SU-DHL-6 (cell line): ENCODE results near the gene WDR5.

ENCODE experiments used
- H2AFZ ChIP-seq: fragments of 200-600 bp; sonication (generic); 2 replicates; pipeline ENCODE4 v1.6.1; 2014; ENCODE audit warnings: low read depth, mild to moderate bottlenecking, moderate library complexity, mixed read lengths, antibody characterized with exemption, low read length; ENCODE audit not compliant: severe bottlenecking
- H3F3A ChIP-seq: fragments of 200-600 bp; shearing (Covaris generic); 2 replicates; pipeline ENCODE4 v1.6.0; 2016; ENCODE audit warnings: antibody characterized with exemption, mild to moderate bottlenecking; ENCODE audit not compliant: insufficient read depth
- H3K27ac ChIP-seq: fragments of 200-600 bp; sonication (generic); 2 replicates; pipeline ENCODE4 v1.5.1; 2016; ENCODE audit warnings: low read depth, mild to moderate bottlenecking, low read length, moderate library complexity, mixed read lengths
- H3K27me3 ChIP-seq: fragments of 200-600 bp; sonication (generic), shearing (Covaris generic); 2 replicates; pipeline ENCODE4 v1.6.0; 2014; ENCODE audit warnings: mild to moderate bottlenecking, low read length
- H3K36me3 ChIP-seq: fragments of 200-600 bp; sonication (generic); 2 replicates; pipeline ENCODE4 v1.6.1; 2014; ENCODE audit warnings: mild to moderate bottlenecking, low read length, mixed read lengths
- H3K4me2 ChIP-seq: fragments of 300-600, 200-600 bp; shearing (Covaris generic), sonication (generic); 2 replicates; pipeline ENCODE4 v1.6.0; 2014; ENCODE audit warnings: low read length, low read depth, mild to moderate bottlenecking; ENCODE audit not compliant: poor library complexity, severe bottlenecking
- H3K4me3 ChIP-seq: fragments of 200-600 bp; sonication (generic); 2 replicates; pipeline ENCODE4 v1.5.1; 2014; ENCODE audit warnings: antibody characterized with exemption, low read length, mild to moderate bottlenecking, mixed read lengths; ENCODE audit not compliant: insufficient read depth, poor library complexity, severe bottlenecking
- H3K79me2 ChIP-seq: fragments of 200-600 bp; sonication (generic); 2 replicates; pipeline ENCODE4 v1.6.1; 2014; ENCODE audit warnings: mild to moderate bottlenecking, low read length, moderate library complexity; ENCODE audit not compliant: insufficient read depth
- H3K9ac ChIP-seq: fragments of 200-600 bp; sonication (generic); 2 replicates; pipeline ENCODE4 v1.7.0; 2014; ENCODE audit warnings: mild to moderate bottlenecking, low read length
- H3K9me2 ChIP-seq: fragments of 200-600 bp; sonication (generic); replicated peaks from 2 replicates; pipeline ENCODE4 v1.6.1; 2014; ENCODE audit warnings: low read length; ENCODE audit not compliant: insufficient read depth
- H3K9me3 ChIP-seq: fragments of 200-600 bp; sonication (generic); 2 replicates; pipeline ENCODE4 v1.6.1; 2014; ENCODE audit warnings: low read length, mixed read lengths; ENCODE audit not compliant: insufficient read depth
- H4K20me1 ChIP-seq: fragments of 200-600 bp; sonication (generic); 2 replicates; pipeline ENCODE4 v1.6.1; 2014; ENCODE audit warnings: low read depth, mild to moderate bottlenecking, antibody characterized with exemption, low read length, moderate library complexity, mixed read lengths
- EZH2phosphoT487 ChIP-seq: fragments of 200-600 bp; sonication (generic), shearing (Covaris generic); conservative IDR thresholded peaks from 2 replicates; pipeline ENCODE4 v1.6.1; 2018; ENCODE audit warnings: mild to moderate bottlenecking, antibody characterized with exemption, low read length, moderate library complexity, mixed read lengths
- TF ChIP-seq, protein P1 (sequence below): fragments of 200-600 bp; sonication (generic); IDR thresholded peaks from one replicate; pipeline ENCODE4 v1.5.1; 2017; ENCODE audit warnings: antibody characterized with exemption, mild to moderate bottlenecking, low read length, moderate library complexity; ENCODE audit not compliant: insufficient read depth, poor library complexity, severe bottlenecking

Gene WDR5

DNA sequence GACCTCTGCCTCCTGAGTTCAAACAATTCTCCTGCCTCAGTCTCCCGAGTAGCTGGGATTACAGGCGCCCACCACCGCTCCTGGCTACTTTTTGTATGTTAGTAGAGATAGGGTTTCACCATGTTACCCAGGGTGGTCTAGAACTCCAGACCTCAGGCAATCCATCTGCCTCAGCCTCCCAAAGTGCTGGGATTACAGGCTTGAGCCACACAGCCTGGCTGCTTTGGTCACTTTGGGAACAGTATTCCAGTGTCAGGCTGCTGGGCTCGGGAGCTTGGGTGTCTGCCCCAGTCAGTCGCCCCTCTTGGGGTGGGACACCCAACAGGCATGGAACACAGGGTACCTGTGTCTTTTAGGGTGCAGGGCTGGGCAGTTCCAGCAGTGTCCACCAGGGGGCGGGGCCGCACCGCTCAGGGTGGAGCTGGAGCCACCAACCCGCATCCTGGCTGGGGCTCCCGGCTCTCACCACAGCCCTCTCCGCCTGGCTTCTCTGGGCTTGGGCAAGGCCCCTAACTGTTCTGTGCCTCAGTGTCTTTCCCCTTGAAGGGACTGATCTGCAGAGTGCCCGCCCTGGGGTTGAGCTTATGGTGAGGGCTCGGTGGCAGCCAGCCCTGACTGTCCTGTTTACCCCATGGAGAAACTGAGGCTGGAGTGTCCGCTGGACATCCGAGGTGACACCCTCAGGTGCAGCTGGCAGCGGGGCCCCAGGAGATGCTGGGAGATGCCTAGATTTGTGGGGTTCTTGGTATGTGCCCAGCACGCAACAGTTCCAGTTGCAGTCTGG lies 34.8 kb downstream of the WDR5 start:
- H3K9me2 ChIP-seq = no peaks in the 10 kb centered on the region
- no peak overlapping the region for H3K9ac ChIP-seq
- H4K20me1 ChIP-seq = no peaks in the 10 kb centered on the region
- H3K79me2 ChIP-seq = no peaks in the 10 kb centered on the region
- no peak overlapping the region for H2AFZ ChIP-seq
- H3K4me3 ChIP-seq = no peak overlapping the region
- H3K27ac ChIP-seq = no peak overlapping the region
- H3F3A ChIP-seq = no peaks in the 10 kb centered on the region
- H3K27me3 ChIP-seq = no peaks in the 10 kb centered on the region
- H3K9me3 ChIP-seq = no peaks in the 10 kb centered on the region
- H3K4me2 ChIP-seq = no peak overlapping the region
- TF ChIP-seq, protein P1, sequence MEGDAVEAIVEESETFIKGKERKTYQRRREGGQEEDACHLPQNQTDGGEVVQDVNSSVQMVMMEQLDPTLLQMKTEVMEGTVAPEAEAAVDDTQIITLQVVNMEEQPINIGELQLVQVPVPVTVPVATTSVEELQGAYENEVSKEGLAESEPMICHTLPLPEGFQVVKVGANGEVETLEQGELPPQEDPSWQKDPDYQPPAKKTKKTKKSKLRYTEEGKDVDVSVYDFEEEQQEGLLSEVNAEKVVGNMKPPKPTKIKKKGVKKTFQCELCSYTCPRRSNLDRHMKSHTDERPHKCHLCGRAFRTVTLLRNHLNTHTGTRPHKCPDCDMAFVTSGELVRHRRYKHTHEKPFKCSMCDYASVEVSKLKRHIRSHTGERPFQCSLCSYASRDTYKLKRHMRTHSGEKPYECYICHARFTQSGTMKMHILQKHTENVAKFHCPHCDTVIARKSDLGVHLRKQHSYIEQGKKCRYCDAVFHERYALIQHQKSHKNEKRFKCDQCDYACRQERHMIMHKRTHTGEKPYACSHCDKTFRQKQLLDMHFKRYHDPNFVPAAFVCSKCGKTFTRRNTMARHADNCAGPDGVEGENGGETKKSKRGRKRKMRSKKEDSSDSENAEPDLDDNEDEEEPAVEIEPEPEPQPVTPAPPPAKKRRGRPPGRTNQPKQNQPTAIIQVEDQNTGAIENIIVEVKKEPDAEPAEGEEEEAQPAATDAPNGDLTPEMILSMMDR = no peak
- no peak for TF ChIP-seq EZH2phosphoT487
- H3K36me3 ChIP-seq = no peaks in the 10 kb centered on the region

- Histone ChIP-seq H3K79me2 (no peaks in the 10 kb centered on the region), H3K4me2 (no peak overlapping the region), H3K27me3 (no peaks in the 10 kb centered on the region), H3K9ac (no peak overlapping the region), H4K20me1 (no peaks in the 10 kb centered on the region), H3K9me2 (no peaks in the 10 kb centered on the region), H3K36me3 (no peaks in the 10 kb centered on the region), H3F3A (no peaks in the 10 kb centered on the region), H3K27ac (no peak overlapping the region), H3K4me3 (no peak overlapping the region), H2AFZ (no peak overlapping the region), H3K9me3 (no peaks in the 10 kb centered on the region)
- TF ChIP-seq EZH2phosphoT487 = no peak
- TF ChIP-seq, protein P1 = no peak
Measured at GRCh38 chr9:134171316-134172197, 35.7 kb downstream of the WDR5 start.

- Histone ChIP-seq H3K4me2 (no peak overlapping the region), H3K36me3 (no peaks in the 10 kb centered on the region), H4K20me1 (no peaks in the 10 kb centered on the region), H3K27me3 (no peaks in the 10 kb centered on the region), H3F3A (no peaks in the 10 kb centered on the region), H3K27ac (no peak overlapping the region), H3K9me2 (no peaks in the 10 kb centered on the region), H3K4me3 (no peak overlapping the region), H2AFZ (no peak overlapping the region), H3K9me3 (no peaks in the 10 kb centered on the region), H3K9ac (no peak overlapping the region), H3K79me2 (no peaks in the 10 kb centered on the region)
- TF ChIP-seq, protein P1 = no peak
- TF ChIP-seq EZH2phosphoT487 = no peak
Measured at GRCh38 chr9:134172198-134173126, 36.6 kb downstream of the WDR5 start.
